ENCODE measurements around the gene CD33. TPM values are rescaled to one million over a fixed set of nuclear protein-coding genes. Genes with fewer than 3 reads are reported as not detected.
A peak's percentile ranks its signal among the peaks of the same experiment; 100 is the strongest.

The CD33 gene
- total and polyA plus RNA-seq, 9 of the 15 experiments (the other 6 are each of a cell fraction or from before 2014, with no cell fraction given), result 36.1 to 88.6 (median 49.6) TPM

GRCh38 chr19:51198641-51199040, 26.2 kb upstream of the CD33 start (continued):
- TF ChIP-seq ZNF274 (IDR thresholded peaks at IDR 0.05; ENCODE audit: borderline replicate concordance, low read depth, low read length), result no peak
- no peak for TF ChIP-seq MTF1 (CRISPR knock-in tag; IDR thresholded peaks at IDR 0.05; ENCODE audit: borderline replicate concordance)

- H3K4me3 ChIP-seq, result no peak overlapping the region
- intact Hi-C loops (cut with micrococcal nuclease) (no loop called here), in situ Hi-C loops (cut with MboI) (no loop called here)
- peaks cover 0 to 5% of the 10 kb centered on the region in 2 experiments; a peak in 3 of 5 replicates for H3K4me1 ChIP-seq (replicated peaks in 1 of 2; ENCODE audit: control insufficient read depth in 2 of 2, insufficient read depth in 2 of 2, low read length in 2 of 2)
- ChIA-PET POLR2A (no interaction called here), CTCF (ENCODE audit: low intra/inter-chr PET ratio) (no interaction called here)
- H3K36me3 ChIP-seq (ENCODE audit: control insufficient read depth, insufficient read depth, low read length), result no peaks in the 10 kb centered on the region
- no peaks in the 10 kb centered on the region for H3K9me1 ChIP-seq (ENCODE audit: control insufficient read depth, insufficient read depth, low read length)
- no peaks in the 10 kb centered on the region for H3K79me2 ChIP-seq (ENCODE audit: control insufficient read depth, insufficient read depth, low read length)
- peaks cover 5 to 35% of the 10 kb centered on the region in 2 experiments; a peak in 3 of 5 replicates for H3K27me3 ChIP-seq (ENCODE audit: control insufficient read depth in 2 of 2, insufficient read depth in 2 of 2, low read length in 2 of 2)
- no TSS peak for BruUV-seq (replicated peaks)
- ATAC-seq (no peak), DNase-seq (ENCODE audit: extremely low read depth in 1 of 4, low spot score in 3 of 4) (no peak), FAIRE-seq (no peak)
- H3K9me3 ChIP-seq (replicated peaks; ENCODE audit: control insufficient read depth, insufficient read depth, low read depth, low read length), result no peaks in the 10 kb centered on the region
- H3K9ac ChIP-seq (ENCODE audit: insufficient read depth in 1 of 2, low read depth in 2 of 2, low read length in 2 of 2), result peak overlapping the region in 1 of 2 experiments; percentile 46; a peak in 1 of 4 replicates
- WGBS (ENCODE audit: insufficient coverage, low coverage, missing lambda C conversion rate), result 8% methylated on average over 7 of the region's 10 CpGs
- H3K4me2 ChIP-seq (ENCODE audit: insufficient read depth, low read length), result no peak overlapping the region
- no peak overlapping the region for H2AFZ ChIP-seq (ENCODE audit: low read depth, low read length)
- H4K20me1 ChIP-seq (replicated peaks; ENCODE audit: control insufficient read depth, insufficient read depth, low read length), result no peaks in the 10 kb centered on the region
- H3K27ac ChIP-seq (ENCODE audit: extremely low read depth, low read depth, low read length), result no peak overlapping the region
- TF ChIP-seq ZNF277 (CRISPR knock-in tag; IDR thresholded peaks at IDR 0.05; ENCODE audit: borderline replicate concordance) (no peak), ZNF699 (CRISPR knock-in tag; IDR thresholded peaks at IDR 0.05; ENCODE audit: insufficient replicate concordance) (no peak), HNRNPLL (IDR thresholded peaks at IDR 0.05; ENCODE audit: low read depth, low read length, poor library complexity, severe bottlenecking) (no peak), CGGBP1 (CRISPR knock-in tag; IDR thresholded peaks at IDR 0.05) (no peak), YBX1 (IDR thresholded peaks at IDR 0.05) (no peak), ZSCAN32 (CRISPR knock-in tag; IDR thresholded peaks at IDR 0.05) (no peak), ZBTB43 (CRISPR knock-in tag; IDR thresholded peaks at IDR 0.05) (no peak), ZFP36 (IDR thresholded peaks at IDR 0.05; ENCODE audit: low read depth, low read length, partially characterized antibody) (no peak), HEY1 (CRISPR knock-in tag; IDR thresholded peaks at IDR 0.05; ENCODE audit: borderline replicate concordance) (no peak), TFAM (CRISPR knock-in tag; conservative IDR thresholded peaks at IDR 0.05) (no peak), AFF1 (IDR thresholded peaks at IDR 0.05; ENCODE audit: low read depth in 1 of 2, partially characterized antibody in 2 of 2) (no peak), CHCHD3 (CRISPR knock-in tag; IDR thresholded peaks at IDR 0.05) (no peak)
Measured at GRCh38 chr19:51200071-51200666, 24.7 kb upstream of the CD33 start.
